ENCODE measurements around the gene MIPOL1. TPM values are rescaled to one million over a fixed set of nuclear protein-coding genes. Genes with fewer than 3 reads are reported as not detected.

The MIPOL1 gene
- total and polyA plus RNA-seq, 2 experiments from 2014 or later, result 16.6 to 24.8 TPM

DNA sequence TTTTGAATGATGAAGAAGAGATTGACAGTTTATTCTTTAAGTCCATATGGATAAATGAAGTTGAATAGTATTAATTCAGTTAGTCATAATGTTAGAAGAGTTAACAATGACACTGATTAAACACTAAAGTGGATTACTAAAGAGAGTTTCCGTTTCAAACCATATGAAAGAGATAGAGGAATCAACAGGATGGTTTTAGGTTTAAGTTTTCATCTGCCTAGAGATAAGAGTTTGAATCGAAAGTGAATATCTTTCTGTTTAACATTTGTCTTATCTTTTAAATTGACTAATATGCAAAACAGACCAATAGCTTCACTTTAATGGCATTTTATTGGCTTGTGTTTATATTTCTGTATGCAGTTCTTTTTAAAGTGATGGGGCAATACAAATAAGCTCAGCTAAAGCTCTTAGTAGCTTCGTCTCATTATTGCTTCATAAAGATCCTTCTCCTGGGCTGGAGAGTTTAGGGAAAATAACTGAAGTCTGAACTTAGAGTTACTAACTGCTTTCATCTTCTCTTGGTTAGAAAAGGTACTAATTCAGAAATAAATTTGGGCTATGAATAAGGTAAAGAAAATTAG, 66.0 kb downstream of the MIPOL1 start:
- no peak overlapping the region for H3K4me3 ChIP-seq
- DNase-seq (ENCODE audit: low spot score), result no peak
- Mint-ChIP-seq H3K9me3 (no peaks in the 10 kb centered on the region), H3K27ac (no peak overlapping the region), H3K4me3 (no peak overlapping the region), H3K27me3 (ENCODE audit: insufficient read depth, low read depth, poor library complexity) (no peaks in the 10 kb centered on the region), H3K4me1 (peaks cover 7% of the 10 kb centered on the region; the same call in 2 of the 3 replicates), H3K36me3 (ENCODE audit: low read depth) (peaks cover 2% of the 10 kb centered on the region; the same call in 1 of the 3 replicates)
- H3K4me1 ChIP-seq (ENCODE audit: insufficient read depth), result no peaks in the 10 kb centered on the region
- H3K4me2 ChIP-seq, result no peak overlapping the region
- H3K27ac ChIP-seq (ENCODE audit: low read depth), result no peak overlapping the region
- H3K36me3 ChIP-seq (ENCODE audit: insufficient read depth), result no peaks in the 10 kb centered on the region
- H3K9me2 ChIP-seq (ENCODE audit: insufficient read depth), result no peaks in the 10 kb centered on the region
- H3F3A ChIP-seq (replicated peaks; ENCODE audit: low read depth), result no peaks in the 10 kb centered on the region
- no peak overlapping the region for H2AFZ ChIP-seq
- TF ChIP-seq EZH2 (IDR thresholded peaks at IDR 0.05; ENCODE audit: low read depth, unreplicated experiment) (no peak), EZH2phosphoT487 (IDR thresholded peaks at IDR 0.05; ENCODE audit: unreplicated experiment) (no peak), JUNB (IDR thresholded peaks at IDR 0.05; ENCODE audit: unreplicated experiment) (no peak), ZNF331 (CRISPR knock-in tag; IDR thresholded peaks at IDR 0.05; ENCODE audit: low read depth) (no peak), NANOG (IDR thresholded peaks at IDR 0.05; ENCODE audit: borderline replicate concordance) (no peak), CREB1 (CRISPR knock-in tag; IDR thresholded peaks at IDR 0.05; ENCODE audit: low read depth) (no peak), POLR2AphosphoS5 (IDR thresholded peaks at IDR 0.05; ENCODE audit: low read depth) (no peak), STAT1 (IDR thresholded peaks at IDR 0.05; ENCODE audit: unreplicated experiment) (no peak), ZNF462 (CRISPR knock-in tag; IDR thresholded peaks at IDR 0.05) (no peak), ZNF114 (CRISPR knock-in tag; IDR thresholded peaks at IDR 0.05) (no peak), REST (IDR thresholded peaks at IDR 0.05; ENCODE audit: unreplicated experiment) (no peak)
- no peak for ATAC-seq
- no peaks in the 10 kb centered on the region for H4K20me1 ChIP-seq (replicated peaks; ENCODE audit: insufficient read depth)
- H3K27me3 ChIP-seq (ENCODE audit: insufficient read depth), result no peaks in the 10 kb centered on the region
- no peaks in the 10 kb centered on the region for H3K79me2 ChIP-seq (replicated peaks; ENCODE audit: insufficient read depth)

All from GM23338 (cell line).